T-helper 17 cell (primary cell): Measurements from ENCODE around the gene EGLN2. TPM values are rescaled to one million over a fixed set of nuclear protein-coding genes. Genes with fewer than 3 reads are reported as not detected.
A peak's percentile ranks its signal among the peaks of the same experiment; 100 is the strongest.

Experiments used
- ATAC-seq: fragments of 150-1000 bp; cut with Tn5 transposase; 2 replicates; pipeline ENCODE4 v1.10.0; 2021; ENCODE audit warnings: mild to moderate bottlenecking, moderate library complexity
- DNase-seq, 3 donors: peaks; one replicate each; pipeline versions ENCODE4 v3.0.0 to v3.0.0-alpha.2; 2020 to 2021
- H3K9me3 ChIP-seq: one replicate; pipeline ENCODE4 v1.7.0; 2013; ENCODE audit warnings: low read length, mild to moderate bottlenecking; ENCODE audit not compliant: control insufficient read depth, poor library complexity, severe bottlenecking
- H3K27ac Mint-ChIP-seq: one replicate; pipeline ENCODE4 v1.8.0; 2022; ENCODE audit warnings: mild to moderate bottlenecking, moderate library complexity, mixed read lengths
- H3K27me3 Mint-ChIP-seq: one replicate; pipeline ENCODE4 v1.8.0; 2022; ENCODE audit warnings: mixed read lengths
- H3K36me3 Mint-ChIP-seq: one replicate; pipeline ENCODE4 v1.8.0; 2022; ENCODE audit warnings: low read depth, mixed read lengths
- H3K4me1 Mint-ChIP-seq: one replicate; pipeline ENCODE4 v1.8.0; 2022; ENCODE audit warnings: mild to moderate bottlenecking, mixed read lengths
- H3K4me3 Mint-ChIP-seq: one replicate; pipeline ENCODE4 v1.8.0; 2022; ENCODE audit warnings: mild to moderate bottlenecking, moderate library complexity, mixed read lengths
- total RNA-seq, 4 donors: library from RNA in 2 of 4; stranded (reverse) in 2 of 4; gene quantifications; one replicate each; pipeline ENCODE4 v1.2.3 and lab custom pipeline; 2022 to 2026

Gene EGLN2
- 100 to 1,000 TPM; 112 to 131 TPM for total RNA-seq
- 50.7 to 56.0 reads per million in 2 donors for total RNA-seq (lab: John Stamatoyannopoulos, UW)

DNA sequence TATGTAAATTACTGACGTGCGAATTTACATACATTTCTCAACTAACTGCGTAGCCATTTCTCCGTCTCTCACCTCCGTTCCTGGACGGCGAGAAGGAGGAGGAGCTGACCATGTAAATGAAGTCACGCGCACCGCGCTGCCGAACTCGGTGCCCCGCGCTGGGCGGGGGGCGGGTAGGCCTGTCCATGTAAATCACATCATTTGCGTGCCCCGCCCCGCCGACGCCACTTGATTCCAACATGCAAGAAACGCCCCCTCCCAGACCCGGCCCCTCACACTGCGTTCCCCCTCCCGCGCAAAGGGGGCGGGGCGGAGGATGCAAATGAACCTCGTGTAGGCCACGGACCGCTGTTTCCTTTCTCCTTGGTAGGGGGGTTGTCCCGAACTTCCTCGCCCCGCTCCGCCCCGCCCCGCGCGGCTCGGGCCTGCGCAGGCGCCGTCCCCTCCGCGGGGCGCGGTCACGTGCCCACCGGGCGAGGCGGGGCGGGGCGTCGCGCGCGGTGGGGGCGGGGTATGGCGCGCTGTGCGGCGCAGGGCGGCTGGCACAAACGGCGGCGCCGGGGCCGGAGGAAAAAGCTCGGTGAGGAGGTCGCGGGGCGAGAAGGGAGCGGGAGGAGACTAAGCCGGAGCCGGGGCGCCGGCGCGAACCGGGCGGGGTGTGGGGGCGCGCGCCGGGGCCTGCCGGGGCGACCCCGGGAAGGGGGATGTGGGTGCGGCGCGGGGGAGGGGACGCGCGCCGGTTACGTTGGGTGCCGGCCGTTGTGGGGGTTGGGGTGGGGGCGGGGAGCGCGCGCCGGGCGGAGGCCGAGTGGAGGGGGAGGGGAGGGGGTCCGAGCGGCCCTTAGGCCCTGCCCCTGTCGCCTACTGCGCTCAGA, at the start of gene EGLN2:
TSS of gene EGLN2 (plus strand) at position 509 of the 875 bp plus-strand sequence. CDS start 1,382 bp downstream, outside the sequence.
- Mint-ChIP-seq H3K36me3 (peaks cover 12% of the 10 kb centered on the region), H3K4me1 (peaks cover 44% of the 10 kb centered on the region), H3K27ac (peak within 1 kb of the TSS; percentile 99), H3K27me3 (no peaks in the 10 kb centered on the region), H3K4me3 (peak within 1 kb of the TSS; percentile 98)
- H3K9me3 ChIP-seq: no peaks in the 10 kb centered on the region
- peak; percentile 86 for ATAC-seq
- peak; percentile 100 for DNase-seq

- no peaks in the 10 kb centered on the region for H3K27me3 Mint-ChIP-seq
- H3K4me3 Mint-ChIP-seq: peak within 1 kb of the TSS; percentile 99
- peaks cover 4% of the 10 kb centered on the region for H3K36me3 Mint-ChIP-seq
- DNase-seq (peak; percentile 94 to 99 (median 96)), ATAC-seq (peak; percentile 91)
- peak within 1 kb of the TSS; percentile 99 for H3K27ac Mint-ChIP-seq
- H3K4me1 Mint-ChIP-seq: peaks cover 40% of the 10 kb centered on the region
- H3K9me3 ChIP-seq: no peaks in the 10 kb centered on the region
Measured at GRCh38 chr19:40750058-40750873, 48.7 kb upstream of the EGLN2 start, which contains the start of gene ACTMAP. TSS of gene ACTMAP (minus strand) at chr19:40750477. CDS start at chr19:40749803, 674 bp downstream.

GRCh38 chr19:40750874-40751537, 48.0 kb upstream of the EGLN2 start, which contains the start of gene SNRPA:
TSS of gene SNRPA (plus strand) at chr19:40751203. CDS start at chr19:40751409, 206 bp downstream.
- ATAC-seq (peak; percentile 74), DNase-seq (peak; percentile 87 to 90 (median 89))
- no peaks in the 10 kb centered on the region for H3K9me3 ChIP-seq
- H3K36me3 Mint-ChIP-seq: peaks cover 7% of the 10 kb centered on the region
- no peaks in the 10 kb centered on the region for H3K27me3 Mint-ChIP-seq
- H3K27ac Mint-ChIP-seq: peak within 1 kb of the TSS; percentile 99
- peak within 1 kb of the TSS; percentile 99 for H3K4me3 Mint-ChIP-seq
- peaks cover 47% of the 10 kb centered on the region for H3K4me1 Mint-ChIP-seq

DNA sequence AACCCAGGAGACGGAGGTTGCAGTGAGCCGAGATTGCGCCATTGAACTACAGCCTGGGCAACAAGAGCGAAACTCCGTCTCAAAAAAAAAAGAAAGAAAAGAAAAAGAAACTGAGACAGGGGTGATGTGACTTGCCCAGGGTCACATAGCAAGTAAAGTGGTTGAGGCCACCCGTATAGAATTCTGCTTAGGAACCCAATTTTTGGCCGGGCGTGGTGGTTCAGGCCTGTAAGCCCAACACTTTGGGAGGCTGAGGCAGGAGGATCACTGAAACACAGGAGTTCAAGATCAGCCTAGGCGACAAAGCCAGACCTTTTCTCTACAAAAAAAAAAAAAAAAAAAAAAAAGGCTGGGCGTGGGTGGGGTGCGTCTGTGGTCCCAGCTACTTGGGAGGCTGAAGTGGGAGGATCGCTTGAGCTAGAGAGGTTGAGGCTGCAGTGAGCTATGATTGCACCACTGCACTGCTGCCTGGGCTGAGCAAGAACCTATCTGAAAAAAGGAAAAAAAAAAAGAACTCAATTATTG, 46.7 kb upstream of the EGLN2 start:
- H3K36me3 Mint-ChIP-seq: peaks cover 11% of the 10 kb centered on the region
- H3K27me3 Mint-ChIP-seq: no peaks in the 10 kb centered on the region
- H3K27ac Mint-ChIP-seq: peak overlapping the region; percentile 99
- ATAC-seq (no peak), DNase-seq (no peak)
- H3K9me3 ChIP-seq: no peaks in the 10 kb centered on the region
- H3K4me1 Mint-ChIP-seq: peaks cover 53% of the 10 kb centered on the region
- peak overlapping the region; percentile 99 for H3K4me3 Mint-ChIP-seq

DNA sequence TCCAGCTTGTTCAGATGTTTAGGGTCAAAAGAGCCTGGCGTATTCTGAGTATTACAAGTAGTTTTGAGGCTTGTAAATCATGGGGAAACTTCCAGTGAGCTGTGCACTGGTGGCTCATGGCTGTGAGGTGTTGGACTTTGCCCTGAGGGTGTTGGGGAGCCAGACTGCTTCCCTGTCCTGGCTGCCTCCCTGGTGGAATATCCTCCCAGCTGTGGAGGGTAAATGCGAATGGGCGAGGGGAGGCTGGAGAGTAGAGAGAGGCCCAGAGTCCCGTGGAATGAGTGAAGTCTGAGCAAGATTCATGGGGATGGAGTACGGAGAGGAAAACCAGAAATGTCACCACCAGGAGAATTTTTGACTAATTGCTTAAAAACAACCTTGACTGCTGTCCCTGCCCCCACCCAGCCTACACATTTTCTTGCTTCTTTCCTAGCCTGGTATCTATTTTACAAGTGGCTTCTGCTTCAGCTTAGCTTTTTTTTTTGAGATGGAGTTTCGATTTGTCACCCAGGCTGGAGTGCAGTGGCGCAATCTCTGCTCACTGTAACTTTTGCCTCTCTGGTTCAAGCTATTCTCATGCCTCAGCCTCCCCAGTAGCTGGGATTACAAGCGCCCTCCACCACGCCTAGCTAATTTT, 44.3 kb upstream of the EGLN2 start:
- peaks cover 50% of the 10 kb centered on the region for H3K4me1 Mint-ChIP-seq

DNA sequence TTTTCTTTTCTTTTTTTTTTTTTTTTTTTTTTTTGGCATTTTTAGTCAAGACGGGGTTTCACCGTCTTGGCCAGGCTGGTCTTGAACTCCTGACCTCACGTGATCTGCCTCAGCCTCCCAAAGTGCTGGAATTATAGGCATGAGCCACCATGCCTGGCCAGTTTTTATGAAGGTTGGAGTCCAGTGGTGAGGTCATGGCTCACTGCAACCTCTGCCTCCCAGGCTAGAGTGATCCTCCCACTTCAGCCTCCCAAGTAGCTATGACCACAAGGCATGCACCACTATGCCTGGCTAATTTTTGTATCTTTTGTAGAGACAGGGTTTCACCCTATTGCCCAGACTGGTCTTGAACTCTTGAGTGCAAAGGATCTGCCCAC, 43.8 kb upstream of the EGLN2 start:
- peak overlapping the region; percentile 83 for H3K27ac Mint-ChIP-seq
- H3K4me1 Mint-ChIP-seq: peaks cover 48% of the 10 kb centered on the region
- peaks cover 13% of the 10 kb centered on the region for H3K36me3 Mint-ChIP-seq
- no peaks in the 10 kb centered on the region for H3K9me3 ChIP-seq
- H3K4me3 Mint-ChIP-seq: peak overlapping the region; percentile 84
- no peaks in the 10 kb centered on the region for H3K27me3 Mint-ChIP-seq
- no peak for DNase-seq
- no peak for ATAC-seq

More for the DNA sequence above, 44.3 kb upstream of the EGLN2 start:
- peaks cover 12% of the 10 kb centered on the region for H3K36me3 Mint-ChIP-seq
- H3K27ac Mint-ChIP-seq: peak overlapping the region; percentile 86
- DNase-seq (no peak), ATAC-seq (no peak)
- H3K4me3 Mint-ChIP-seq: peak overlapping the region; percentile 84
- no peaks in the 10 kb centered on the region for H3K27me3 Mint-ChIP-seq
- H3K9me3 ChIP-seq: no peaks in the 10 kb centered on the region

DNA sequence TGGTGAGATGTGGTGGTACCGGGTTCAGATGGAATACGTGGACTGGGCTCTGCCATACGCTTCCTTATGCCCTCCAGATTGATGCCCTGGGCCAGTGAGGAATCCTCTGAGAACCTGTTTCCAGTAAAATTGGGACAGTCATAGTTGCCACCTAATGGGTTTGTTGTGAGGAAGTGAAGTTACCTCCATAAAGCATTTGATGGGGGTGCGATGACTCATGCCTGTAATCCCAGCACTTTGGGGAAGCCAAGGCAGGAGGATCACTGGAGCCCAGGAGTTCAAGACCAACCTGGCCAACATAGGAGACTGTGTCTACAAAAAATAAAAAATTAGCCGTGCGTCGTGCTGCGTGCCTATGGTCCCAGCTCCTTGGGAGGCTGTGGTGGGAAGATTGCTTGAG, 43.2 kb upstream of the EGLN2 start:
- DNase-seq (no peak), ATAC-seq (no peak)
- H3K4me1 Mint-ChIP-seq: peaks cover 50% of the 10 kb centered on the region
- H3K4me3 Mint-ChIP-seq: peak overlapping the region; percentile 84
- H3K27me3 Mint-ChIP-seq: no peaks in the 10 kb centered on the region
- peaks cover 13% of the 10 kb centered on the region for H3K36me3 Mint-ChIP-seq
- H3K27ac Mint-ChIP-seq: peak overlapping the region; percentile 83
- H3K9me3 ChIP-seq: no peaks in the 10 kb centered on the region

- Mint-ChIP-seq H3K36me3 (peaks cover 11% of the 10 kb centered on the region), H3K27ac (peak overlapping the region; percentile 83), H3K4me3 (peak overlapping the region; percentile 84), H3K27me3 (no peaks in the 10 kb centered on the region), H3K4me1 (peaks cover 43% of the 10 kb centered on the region)
- peak; percentile 28 for ATAC-seq
- H3K9me3 ChIP-seq: no peaks in the 10 kb centered on the region
- DNase-seq: no peak
Measured at GRCh38 chr19:40756502-40757110, 42.4 kb upstream of the EGLN2 start.

DNA sequence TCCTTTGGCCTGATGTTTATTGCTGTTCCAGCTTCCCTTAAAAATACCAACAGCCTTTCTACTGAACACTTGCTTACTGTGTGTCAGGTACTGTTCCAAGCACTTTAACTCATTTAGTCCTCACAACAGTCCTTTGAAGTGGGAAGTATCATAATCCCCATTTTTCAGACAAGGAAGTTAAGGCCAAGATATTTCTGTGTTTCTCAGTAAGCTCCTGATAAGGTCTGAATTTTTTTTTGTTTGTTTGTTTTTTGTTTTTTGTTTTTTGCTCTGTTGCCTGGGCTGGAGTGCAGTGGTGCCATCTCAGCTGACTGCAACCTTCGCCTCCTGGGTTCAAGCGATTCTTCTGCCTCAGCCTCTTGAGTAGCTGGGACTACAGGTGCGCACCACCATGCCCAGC, 40.5 kb upstream of the EGLN2 start:
- H3K4me1 Mint-ChIP-seq: peaks cover 37% of the 10 kb centered on the region
- no peak overlapping the region for H3K4me3 Mint-ChIP-seq

DNA sequence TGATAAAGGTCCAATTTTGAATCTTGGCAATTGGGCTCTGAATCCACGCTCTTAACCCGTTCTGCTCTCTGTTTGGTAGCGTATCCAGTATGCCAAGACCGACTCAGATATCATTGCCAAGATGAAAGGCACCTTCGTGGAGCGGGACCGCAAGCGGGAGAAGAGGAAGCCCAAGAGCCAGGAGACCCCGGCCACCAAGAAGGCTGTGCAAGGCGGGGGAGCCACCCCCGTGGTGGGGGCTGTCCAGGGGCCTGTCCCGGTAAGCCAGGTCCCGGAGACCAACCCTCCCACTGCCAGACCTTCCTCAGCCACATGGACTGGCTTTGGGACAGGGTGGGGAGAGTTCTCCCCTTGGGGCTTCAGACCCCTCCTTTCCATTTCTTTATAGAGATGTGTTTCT, 39.6 kb upstream of the EGLN2 start:
- Mint-ChIP-seq H3K36me3 (peaks cover 17% of the 10 kb centered on the region), H3K4me3 (no peak overlapping the region), H3K27ac (no peak overlapping the region), H3K4me1 (peaks cover 43% of the 10 kb centered on the region), H3K27me3 (no peaks in the 10 kb centered on the region)
- no peaks in the 10 kb centered on the region for H3K9me3 ChIP-seq
- no peak for DNase-seq
- no peak for ATAC-seq

More for the DNA sequence above, 40.5 kb upstream of the EGLN2 start:
- Mint-ChIP-seq H3K27me3 (no peaks in the 10 kb centered on the region), H3K27ac (peak overlapping the region; percentile 39), H3K36me3 (peaks cover 11% of the 10 kb centered on the region)
- H3K9me3 ChIP-seq: no peaks in the 10 kb centered on the region
- no peak for DNase-seq
- no peak for ATAC-seq

GRCh38 chr19:40762754-40763470, 36.1 kb upstream of the EGLN2 start:
- no peaks in the 10 kb centered on the region for H3K27me3 Mint-ChIP-seq
- H3K4me1 Mint-ChIP-seq: peaks cover 28% of the 10 kb centered on the region
- H3K9me3 ChIP-seq: no peaks in the 10 kb centered on the region
- peaks cover 16% of the 10 kb centered on the region for H3K36me3 Mint-ChIP-seq
- no peak overlapping the region for H3K27ac Mint-ChIP-seq
- ATAC-seq (no peak), DNase-seq (no peak)
- H3K4me3 Mint-ChIP-seq: peak overlapping the region; percentile 53
